GM23248 (cell line): ENCODE results near the gene HACD1.
"Not testable (repeated sequence)": the region's sequence is repeated elsewhere in the genome, so short reads cannot be mapped to it uniquely, and the experiment has no call there.

Experiments used
- EZH2 ChIP-seq: fragments of 200-600 bp; sonication (generic); IDR thresholded peaks from 2 replicates; pipeline ENCODE4 v1.6.1; 2018; ENCODE audit warnings: antibody characterized with exemption, mild to moderate bottlenecking; ENCODE audit not compliant: insufficient read depth, poor library complexity, severe bottlenecking
- EZH2phosphoT487 ChIP-seq: fragments of 200-600 bp; sonication (generic); IDR thresholded peaks from 2 replicates; pipeline ENCODE4 v1.6.1; 2018; ENCODE audit warnings: antibody characterized with exemption, moderate library complexity, mild to moderate bottlenecking, low read depth; ENCODE audit not compliant: insufficient read depth

DNA sequence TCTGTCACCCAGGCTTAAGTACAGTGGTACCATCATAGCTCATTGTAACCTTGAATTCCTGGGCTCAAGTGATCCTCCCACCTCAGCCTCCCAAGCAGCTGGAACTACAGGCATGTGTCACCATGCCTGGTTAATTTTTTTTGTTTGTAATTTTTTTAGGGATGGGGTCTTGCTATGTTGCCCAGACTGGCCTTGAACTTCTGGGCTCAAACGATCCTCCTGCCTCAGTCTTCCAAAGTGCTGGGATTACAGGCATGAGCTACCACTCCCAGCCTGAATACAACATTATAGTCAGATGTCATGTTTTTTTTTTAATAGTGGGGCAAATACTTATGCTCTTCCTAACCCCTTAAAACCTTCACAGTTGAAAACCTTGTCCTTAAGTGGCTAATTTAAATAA, 27.9 kb downstream of the HACD1 start:
- TF ChIP-seq EZH2, EZH2phosphoT487: not testable (repeated sequence)
